CD4-positive, CD25-positive, alpha-beta regulatory T cell (primary cell): Measurements from ENCODE around the gene GDF11. TPM values are rescaled to one million over a fixed set of nuclear protein-coding genes. Genes with fewer than 3 reads are reported as not detected.

Experiments
- ATAC-seq, 2 donors: fragments of 150-1000 bp; cut with Tn5 transposase; one replicate each; pipeline ENCODE4 v1.10.0; 2021; ENCODE audit warnings: low read depth in 2 of 2, moderate number of reproducible peaks in 2 of 2, moderate library complexity in 1 of 2
- DNase-seq, 3 donors: peaks; one replicate each; pipeline versions ENCODE4 v3.0.0 to v3.0.0-alpha.2; 2012 to 2022; ENCODE audit warnings: mixed read lengths in 1 of 3
- H3K27ac ChIP-seq: one replicate; pipeline ENCODE4 v1.7.0; 2013; ENCODE audit warnings: mild to moderate bottlenecking, low read length; ENCODE audit not compliant: insufficient read depth, poor library complexity, severe bottlenecking
- H3K27me3 ChIP-seq: one replicate; pipeline ENCODE4 v1.7.0; 2013; ENCODE audit warnings: low read length; ENCODE audit not compliant: control insufficient read depth, insufficient read depth
- H3K36me3 ChIP-seq: one replicate; pipeline ENCODE4 v1.7.0; 2013; ENCODE audit warnings: mild to moderate bottlenecking, low read length, moderate library complexity; ENCODE audit not compliant: control insufficient read depth, insufficient read depth
- H3K4me1 ChIP-seq: 2 replicates; pipeline ENCODE4 v1.7.0; 2013; ENCODE audit warnings: mild to moderate bottlenecking, low read length; ENCODE audit not compliant: insufficient read depth, control insufficient read depth, poor library complexity, severe bottlenecking
- H3K4me3 ChIP-seq: one replicate; pipeline ENCODE4 v1.7.0; 2013; ENCODE audit warnings: low read depth, mild to moderate bottlenecking, low read length, moderate library complexity
- H3K9me3 ChIP-seq, 2 experiments: 1 replicate in 1 of 2; 2 replicates in 1 of 2; pipeline ENCODE4 v1.7.0; 2013; ENCODE audit warnings: low read length in 2 of 2, mild to moderate bottlenecking in 1 of 2, moderate library complexity in 1 of 2; ENCODE audit not compliant: control insufficient read depth in 2 of 2
- H3K27ac Mint-ChIP-seq, 3 donors: one replicate each; pipeline ENCODE4 v1.8.0; 2020 to 2022; ENCODE audit warnings: mild to moderate bottlenecking in 3 of 3, mixed read lengths in 3 of 3, moderate library complexity in 2 of 3
- H3K27me3 Mint-ChIP-seq: one replicate; pipeline ENCODE4 v1.8.0; 2022; ENCODE audit warnings: mild to moderate bottlenecking, mixed read lengths
- H3K36me3 Mint-ChIP-seq: one replicate; pipeline ENCODE4 v1.8.0; 2020; ENCODE audit warnings: mixed read lengths
- H3K4me1 Mint-ChIP-seq, 4 donors: one replicate each; pipeline ENCODE4 v1.8.0; 2020 to 2022; ENCODE audit warnings: mixed read lengths in 4 of 4, mild to moderate bottlenecking in 1 of 4
- H3K4me3 Mint-ChIP-seq, 4 donors: one replicate each; pipeline ENCODE4 v1.8.0; 2020 to 2022; ENCODE audit warnings: mild to moderate bottlenecking in 4 of 4, mixed read lengths in 4 of 4, moderate library complexity in 3 of 4
- H3K9me3 Mint-ChIP-seq, 7 donors: one replicate each; pipeline ENCODE4 v1.8.0; 2020 to 2022; ENCODE audit warnings: mixed read lengths in 7 of 7, mild to moderate bottlenecking in 3 of 7, moderate library complexity in 2 of 7
- polyA plus RNA-seq, 4 donors: library from polyadenylated mRNA; unstranded; fragments of 300-500 nt; fragmentation: Illumina TruSeq; gene quantifications; one replicate each; pipeline ENCODE4 v1.2.3, GENCODE V29; 2021
- total RNA-seq: library from RNA; stranded (reverse); gene quantifications from one replicate; pipeline ENCODE4 v1.2.3, GENCODE V29; 2022

Gene GDF11
- total and polyA plus RNA-seq, 5 donors from 2014 or later: 0.56 to 7.4 (median 0.75) TPM

GRCh38 chr12:55703901-55704761 is 38.8 kb upstream of the GDF11 start:
- ATAC-seq (no peak), DNase-seq (no peak)
- Mint-ChIP-seq H3K9me3 (no peaks in the 10 kb centered on the region), H3K36me3 (no peaks in the 10 kb centered on the region), H3K4me1 (peaks cover 0 to 19% (median 9%) of the 10 kb centered on the region in 4 donors), H3K27me3 (peaks cover 45% of the 10 kb centered on the region), H3K27ac (no peak overlapping the region), H3K4me3 (no peak overlapping the region)
- peaks cover 13% of the 10 kb centered on the region for H3K27me3 ChIP-seq
- H3K9me3 ChIP-seq: no peaks in the 10 kb centered on the region
- no peak overlapping the region for H3K27ac ChIP-seq
- H3K36me3 ChIP-seq: no peaks in the 10 kb centered on the region
- H3K4me3 ChIP-seq: no peak overlapping the region
- H3K4me1 ChIP-seq: peaks cover 19% of the 10 kb centered on the region

- H3K36me3 Mint-ChIP-seq: no peaks in the 10 kb centered on the region
- DNase-seq (no peak), ATAC-seq (no peak)
- H3K27ac Mint-ChIP-seq: peak overlapping the region in 1 of 3 donors; percentile 48
- H3K9me3 Mint-ChIP-seq: no peaks in the 10 kb centered on the region
- no peaks in the 10 kb centered on the region for H3K9me3 ChIP-seq
- H3K27ac ChIP-seq: no peak overlapping the region
- H3K4me3 ChIP-seq: no peak overlapping the region
- H3K4me1 Mint-ChIP-seq: peaks cover 0 to 20% (median 10%) of the 10 kb centered on the region in 4 donors
- peaks cover 54% of the 10 kb centered on the region for H3K27me3 Mint-ChIP-seq
- no peaks in the 10 kb centered on the region for H3K36me3 ChIP-seq
- peaks cover 14% of the 10 kb centered on the region for H3K27me3 ChIP-seq
- peak overlapping the region in 2 of 4 donors; percentile 16 to 18 for H3K4me3 Mint-ChIP-seq
- H3K4me1 ChIP-seq: peaks cover 19% of the 10 kb centered on the region
Observed at GRCh38 chr12:55704824-55705718, 37.9 kb upstream of the GDF11 start.

- Mint-ChIP-seq H3K4me1 (peaks cover 0 to 20% (median 10%) of the 10 kb centered on the region in 4 donors), H3K4me3 (peak overlapping the region in 3 of 4 donors; percentile 47 to 80 (median 59)), H3K27ac (no peak overlapping the region), H3K36me3 (no peaks in the 10 kb centered on the region), H3K9me3 (no peaks in the 10 kb centered on the region), H3K27me3 (peaks cover 60% of the 10 kb centered on the region)
- Histone ChIP-seq H3K9me3 (no peaks in the 10 kb centered on the region), H3K27ac (no peak overlapping the region), H3K4me1 (peaks cover 19% of the 10 kb centered on the region), H3K27me3 (peaks cover 14% of the 10 kb centered on the region), H3K4me3 (no peak overlapping the region), H3K36me3 (no peaks in the 10 kb centered on the region)
- no peak for DNase-seq
- no peak for ATAC-seq
Observed at GRCh38 chr12:55705782-55706402, 37.0 kb upstream of the GDF11 start.

- peaks cover 14% of the 10 kb centered on the region for H3K27me3 ChIP-seq
- H3K4me3 Mint-ChIP-seq: peak overlapping the region; percentile 10 to 89 (median 66)
- H3K27ac Mint-ChIP-seq: peak overlapping the region in 1 of 3 donors; percentile 48
- ATAC-seq: no peak
- H3K36me3 ChIP-seq: no peaks in the 10 kb centered on the region
- H3K4me1 Mint-ChIP-seq: peaks cover 0 to 20% (median 10%) of the 10 kb centered on the region in 4 donors
- no peak for DNase-seq
- peaks cover 19% of the 10 kb centered on the region for H3K4me1 ChIP-seq
- H3K36me3 Mint-ChIP-seq: no peaks in the 10 kb centered on the region
- H3K27ac ChIP-seq: no peak overlapping the region
- H3K9me3 ChIP-seq: no peaks in the 10 kb centered on the region
- peaks cover 62% of the 10 kb centered on the region for H3K27me3 Mint-ChIP-seq
- no peak overlapping the region for H3K4me3 ChIP-seq
- no peaks in the 10 kb centered on the region for H3K9me3 Mint-ChIP-seq
Observed at GRCh38 chr12:55706568-55707218, 36.2 kb upstream of the GDF11 start.

GRCh38 chr12:55707219-55707671 is 35.7 kb upstream of the GDF11 start:
- no peaks in the 10 kb centered on the region for H3K9me3 ChIP-seq
- H3K4me1 Mint-ChIP-seq: peaks cover 0 to 20% (median 10%) of the 10 kb centered on the region in 4 donors
- H3K27me3 Mint-ChIP-seq: peaks cover 67% of the 10 kb centered on the region
- H3K36me3 ChIP-seq: no peaks in the 10 kb centered on the region
- H3K27ac Mint-ChIP-seq: peak overlapping the region in 1 of 3 donors; percentile 48
- ATAC-seq (peak in 1 of 2 donors; percentile 16), DNase-seq (no peak)
- H3K4me1 ChIP-seq: peaks cover 19% of the 10 kb centered on the region
- H3K9me3 Mint-ChIP-seq: peaks cover 0 to 3% (median 0%) of the 10 kb centered on the region in 7 donors
- no peak overlapping the region for H3K4me3 ChIP-seq
- H3K36me3 Mint-ChIP-seq: no peaks in the 10 kb centered on the region
- H3K27ac ChIP-seq: no peak overlapping the region
- peak overlapping the region; percentile 34 to 89 (median 69) for H3K4me3 Mint-ChIP-seq
- H3K27me3 ChIP-seq: peaks cover 14% of the 10 kb centered on the region

GRCh38 chr12:55707841-55708694 is 34.9 kb upstream of the GDF11 start, which contains the start of gene ITGA7:
ITGA7 (minus strand) TSS chr12:55707904; CDS start chr12:55707682, 222 bp downstream.
- no peaks in the 10 kb centered on the region for H3K36me3 Mint-ChIP-seq
- peak; percentile 46 to 54 for ATAC-seq

More at GRCh38 chr12:55707841-55708694, 34.9 kb upstream of the GDF11 start, which contains the start of gene ITGA7:
- Histone ChIP-seq H3K4me1 (peaks cover 19% of the 10 kb centered on the region), H3K27ac (no peak within 1 kb of the TSS), H3K9me3 (no peaks in the 10 kb centered on the region), H3K36me3 (no peaks in the 10 kb centered on the region), H3K4me3 (peak within 1 kb of the TSS; percentile 69), H3K27me3 (peaks cover 14% of the 10 kb centered on the region)
- Mint-ChIP-seq H3K27me3 (peaks cover 63% of the 10 kb centered on the region), H3K9me3 (peaks cover 0 to 3% (median 0%) of the 10 kb centered on the region in 7 donors), H3K4me3 (peak within 1 kb of the TSS; percentile 77 to 93 (median 88)), H3K4me1 (peaks cover 0 to 20% (median 10%) of the 10 kb centered on the region in 4 donors), H3K27ac (peak within 1 kb of the TSS in 1 of 3 donors; percentile 48)
- DNase-seq: peak in 2 of 3 donors; percentile 32 to 65
